Adrenal gland (tissue), 5 donors: ENCODE data around the gene TMEM258.

Experiments
- POLR2A ChIP-seq, 2 donors: fragments of 450-650 bp; IDR thresholded peaks; one replicate each; pipeline ENCODE4 v1.6.1; 2017; ENCODE audit warnings: antibody characterized with exemption in 2 of 2, mild to moderate bottlenecking in 2 of 2, moderate library complexity in 1 of 2
- TF ChIP-seq, protein P1 (sequence below), 6 experiments: fragments of 450-650 bp in 4 of 6; fragments of 200-600 bp in 2 of 6; sonication (generic) in 1 of 6; IDR thresholded peaks; 1 replicate in 5 of 6; 2 replicates in 1 of 6; pipeline versions ENCODE4 v1.5.1 to v1.8.0; 2016 to 2021; ENCODE audit warnings: antibody characterized with exemption in 6 of 6, mild to moderate bottlenecking in 2 of 6, moderate library complexity in 1 of 6
- donor health status: DM: no; HTN: no; CAD: no.

DNA sequence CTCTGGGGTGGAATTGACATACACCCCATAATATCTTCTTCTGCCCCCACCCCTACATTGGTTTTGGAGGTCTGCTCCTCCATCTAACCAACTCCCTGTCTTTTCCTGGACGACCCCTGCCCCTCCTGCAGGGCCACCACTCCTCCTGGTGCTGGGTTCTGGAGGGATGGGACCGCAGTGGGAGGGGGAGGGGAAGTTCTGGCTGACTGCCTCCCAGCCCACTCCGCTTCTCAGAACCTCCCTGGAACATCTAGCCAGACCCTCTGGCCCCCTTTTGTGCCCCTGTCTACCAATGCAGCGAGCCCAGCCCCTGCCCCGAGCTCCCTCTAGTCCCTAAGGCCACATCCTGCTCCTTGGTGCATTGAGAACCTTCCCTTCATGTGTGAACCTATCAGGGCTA, 38.7 kb downstream of the TMEM258 start:
- TF ChIP-seq POLR2A (IDR thresholded peaks at IDR 0.05), result no peak
- TF ChIP-seq, protein P1, sequence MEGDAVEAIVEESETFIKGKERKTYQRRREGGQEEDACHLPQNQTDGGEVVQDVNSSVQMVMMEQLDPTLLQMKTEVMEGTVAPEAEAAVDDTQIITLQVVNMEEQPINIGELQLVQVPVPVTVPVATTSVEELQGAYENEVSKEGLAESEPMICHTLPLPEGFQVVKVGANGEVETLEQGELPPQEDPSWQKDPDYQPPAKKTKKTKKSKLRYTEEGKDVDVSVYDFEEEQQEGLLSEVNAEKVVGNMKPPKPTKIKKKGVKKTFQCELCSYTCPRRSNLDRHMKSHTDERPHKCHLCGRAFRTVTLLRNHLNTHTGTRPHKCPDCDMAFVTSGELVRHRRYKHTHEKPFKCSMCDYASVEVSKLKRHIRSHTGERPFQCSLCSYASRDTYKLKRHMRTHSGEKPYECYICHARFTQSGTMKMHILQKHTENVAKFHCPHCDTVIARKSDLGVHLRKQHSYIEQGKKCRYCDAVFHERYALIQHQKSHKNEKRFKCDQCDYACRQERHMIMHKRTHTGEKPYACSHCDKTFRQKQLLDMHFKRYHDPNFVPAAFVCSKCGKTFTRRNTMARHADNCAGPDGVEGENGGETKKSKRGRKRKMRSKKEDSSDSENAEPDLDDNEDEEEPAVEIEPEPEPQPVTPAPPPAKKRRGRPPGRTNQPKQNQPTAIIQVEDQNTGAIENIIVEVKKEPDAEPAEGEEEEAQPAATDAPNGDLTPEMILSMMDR (IDR thresholded peaks at IDR 0.05), result no peak
